ENCODE data around the gene CEACAM6.
"Not testable (repeated sequence)": the region's sequence is repeated elsewhere in the genome, so short reads cannot be mapped to it uniquely, and the experiment has no call there.

The CEACAM6 gene

GRCh38 chr19:41755328-41755913 is at the start of gene CEACAM6:
Gene CEACAM6 (plus strand): TSS chr19:41755530. CDS start chr19:41755639, 109 bp downstream.
- DNase-seq (ENCODE audit: low read depth) = no peak
- TF ChIP-seq, protein P1, sequence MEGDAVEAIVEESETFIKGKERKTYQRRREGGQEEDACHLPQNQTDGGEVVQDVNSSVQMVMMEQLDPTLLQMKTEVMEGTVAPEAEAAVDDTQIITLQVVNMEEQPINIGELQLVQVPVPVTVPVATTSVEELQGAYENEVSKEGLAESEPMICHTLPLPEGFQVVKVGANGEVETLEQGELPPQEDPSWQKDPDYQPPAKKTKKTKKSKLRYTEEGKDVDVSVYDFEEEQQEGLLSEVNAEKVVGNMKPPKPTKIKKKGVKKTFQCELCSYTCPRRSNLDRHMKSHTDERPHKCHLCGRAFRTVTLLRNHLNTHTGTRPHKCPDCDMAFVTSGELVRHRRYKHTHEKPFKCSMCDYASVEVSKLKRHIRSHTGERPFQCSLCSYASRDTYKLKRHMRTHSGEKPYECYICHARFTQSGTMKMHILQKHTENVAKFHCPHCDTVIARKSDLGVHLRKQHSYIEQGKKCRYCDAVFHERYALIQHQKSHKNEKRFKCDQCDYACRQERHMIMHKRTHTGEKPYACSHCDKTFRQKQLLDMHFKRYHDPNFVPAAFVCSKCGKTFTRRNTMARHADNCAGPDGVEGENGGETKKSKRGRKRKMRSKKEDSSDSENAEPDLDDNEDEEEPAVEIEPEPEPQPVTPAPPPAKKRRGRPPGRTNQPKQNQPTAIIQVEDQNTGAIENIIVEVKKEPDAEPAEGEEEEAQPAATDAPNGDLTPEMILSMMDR (conservative IDR thresholded peaks at IDR 0.05; ENCODE audit: low read depth, low read length) = no peak
- H3K4me3 ChIP-seq (ENCODE audit: low read length) = no peak within 1 kb of the TSS

DNA sequence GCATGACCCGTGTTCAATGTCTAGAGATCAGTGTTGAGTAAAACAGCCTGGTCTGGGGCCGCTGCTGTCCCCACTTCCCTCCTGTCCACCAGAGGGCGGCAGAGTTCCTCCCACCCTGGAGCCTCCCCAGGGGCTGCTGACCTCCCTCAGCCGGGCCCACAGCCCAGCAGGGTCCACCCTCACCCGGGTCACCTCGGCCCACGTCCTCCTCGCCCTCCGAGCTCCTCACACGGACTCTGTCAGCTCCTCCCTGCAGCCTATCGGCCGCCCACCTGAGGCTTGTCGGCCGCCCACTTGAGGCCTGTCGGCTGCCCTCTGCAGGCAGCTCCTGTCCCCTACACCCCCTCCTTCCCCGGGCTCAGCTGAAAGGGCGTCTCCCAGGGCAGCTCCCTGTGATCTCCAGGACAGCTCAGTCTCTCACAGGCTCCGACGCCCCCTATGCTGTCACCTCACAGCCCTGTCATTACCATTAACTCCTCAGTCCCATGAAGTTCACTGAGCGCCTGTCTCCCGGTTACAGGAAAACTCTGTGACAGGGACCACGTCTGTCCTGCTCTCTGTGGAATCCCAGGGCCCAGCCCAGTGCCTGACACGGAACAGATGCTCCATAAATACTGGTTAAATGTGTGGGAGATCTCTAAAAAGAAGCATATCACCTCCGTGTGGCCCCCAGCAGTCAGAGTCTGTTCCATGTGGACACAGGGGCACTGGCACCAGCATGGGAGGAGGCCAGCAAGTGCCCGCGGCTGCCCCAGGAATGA is 48.4 kb upstream of the CEACAM6 start:
- TF ChIP-seq, protein P1 (conservative IDR thresholded peaks at IDR 0.05; ENCODE audit: low read depth, low read length) = peak; percentile 63
- no peak overlapping the region for H3K4me3 ChIP-seq (ENCODE audit: low read length)
- DNase-seq (ENCODE audit: low read depth) = no peak

DNA sequence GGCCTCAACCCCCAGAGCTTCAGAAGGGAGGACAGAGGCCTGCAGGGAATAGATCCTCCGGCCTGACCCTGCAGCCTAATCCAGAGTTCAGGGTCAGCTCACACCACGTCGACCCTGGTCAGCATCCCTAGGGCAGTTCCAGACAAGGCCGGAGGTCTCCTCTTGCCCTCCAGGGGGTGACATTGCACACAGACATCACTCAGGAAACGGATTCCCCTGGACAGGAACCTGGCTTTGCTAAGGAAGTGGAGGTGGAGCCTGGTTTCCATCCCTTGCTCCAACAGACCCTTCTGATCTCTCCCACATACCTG is 47.9 kb upstream of the CEACAM6 start:
- H3K4me3 ChIP-seq (ENCODE audit: low read length) = no peak overlapping the region
- no peak for DNase-seq (ENCODE audit: low read depth)
- TF ChIP-seq, protein P1 (conservative IDR thresholded peaks at IDR 0.05; ENCODE audit: low read depth, low read length) = peak; percentile 10

DNA sequence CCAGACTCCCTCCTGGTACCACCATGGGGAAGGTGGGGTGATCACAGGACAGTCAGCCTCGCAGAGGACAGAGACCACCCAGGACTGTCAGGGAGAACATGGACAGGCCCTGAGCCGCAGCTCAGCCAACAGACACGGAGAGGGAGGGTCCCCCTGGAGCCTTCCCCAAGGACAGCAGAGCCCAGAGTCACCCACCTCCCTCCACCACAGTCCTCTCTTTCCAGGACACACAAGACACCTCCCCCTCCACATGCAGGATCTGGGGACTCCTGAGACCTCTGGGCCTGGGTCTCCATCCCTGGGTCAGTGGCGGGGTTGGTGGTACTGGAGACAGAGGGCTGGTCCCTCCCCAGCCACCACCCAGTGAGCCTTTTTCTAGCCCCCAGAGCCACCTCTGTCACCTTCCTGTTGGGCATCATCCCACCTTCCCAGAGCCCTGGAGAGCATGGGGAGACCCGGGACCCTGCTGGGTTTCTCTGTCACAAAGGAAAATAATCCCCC is 47.4 kb upstream of the CEACAM6 start:
- DNase-seq (ENCODE audit: low read depth) = no peak
- TF ChIP-seq, protein P1 (conservative IDR thresholded peaks at IDR 0.05; ENCODE audit: low read depth, low read length) = no peak
- H3K4me3 ChIP-seq (ENCODE audit: low read length) = no peak overlapping the region

DNA sequence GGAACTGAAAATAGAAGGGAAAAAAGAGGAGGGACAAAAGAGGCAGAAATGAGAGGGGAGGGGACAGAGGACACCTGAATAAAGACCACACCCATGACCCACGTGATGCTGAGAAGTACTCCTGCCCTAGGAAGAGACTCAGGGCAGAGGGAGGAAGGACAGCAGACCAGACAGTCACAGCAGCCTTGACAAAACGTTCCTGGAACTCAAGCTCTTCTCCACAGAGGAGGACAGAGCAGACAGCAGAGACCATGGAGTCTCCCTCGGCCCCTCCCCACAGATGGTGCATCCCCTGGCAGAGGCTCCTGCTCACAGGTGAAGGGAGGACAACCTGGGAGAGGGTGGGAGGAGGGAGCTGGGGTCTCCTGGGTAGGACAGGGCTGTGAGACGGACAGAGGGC is 46.8 kb upstream of the CEACAM6 start, which contains the start of gene CEACAM5:
CEACAM5 (plus strand) TSS at position 146 of the 400 bp plus-strand sequence; CDS start at position 252, 106 bp downstream.
- DNase-seq (ENCODE audit: low read depth) = no peak
- no peak within 1 kb of the TSS for H3K4me3 ChIP-seq (ENCODE audit: low read length)
- TF ChIP-seq, protein P1 (conservative IDR thresholded peaks at IDR 0.05; ENCODE audit: low read depth, low read length) = no peak

DNA sequence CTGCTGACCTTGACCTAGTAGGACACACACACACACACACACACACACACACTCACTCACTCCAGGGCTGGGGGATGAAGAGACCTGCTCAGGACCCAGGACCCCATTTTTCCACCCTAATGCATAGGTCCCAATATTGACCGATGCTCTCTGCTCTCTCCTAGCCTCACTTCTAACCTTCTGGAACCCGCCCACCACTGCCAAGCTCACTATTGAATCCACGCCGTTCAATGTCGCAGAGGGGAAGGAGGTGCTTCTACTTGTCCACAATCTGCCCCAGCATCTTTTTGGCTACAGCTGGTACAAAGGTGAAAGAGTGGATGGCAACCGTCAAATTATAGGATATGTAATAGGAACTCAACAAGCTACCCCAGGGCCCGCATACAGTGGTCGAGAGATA is 45.8 kb upstream of the CEACAM6 start:
- not testable (repeated sequence) for DNase-seq (ENCODE audit: low read depth); H3K4me3 ChIP-seq (ENCODE audit: low read length)

DNA sequence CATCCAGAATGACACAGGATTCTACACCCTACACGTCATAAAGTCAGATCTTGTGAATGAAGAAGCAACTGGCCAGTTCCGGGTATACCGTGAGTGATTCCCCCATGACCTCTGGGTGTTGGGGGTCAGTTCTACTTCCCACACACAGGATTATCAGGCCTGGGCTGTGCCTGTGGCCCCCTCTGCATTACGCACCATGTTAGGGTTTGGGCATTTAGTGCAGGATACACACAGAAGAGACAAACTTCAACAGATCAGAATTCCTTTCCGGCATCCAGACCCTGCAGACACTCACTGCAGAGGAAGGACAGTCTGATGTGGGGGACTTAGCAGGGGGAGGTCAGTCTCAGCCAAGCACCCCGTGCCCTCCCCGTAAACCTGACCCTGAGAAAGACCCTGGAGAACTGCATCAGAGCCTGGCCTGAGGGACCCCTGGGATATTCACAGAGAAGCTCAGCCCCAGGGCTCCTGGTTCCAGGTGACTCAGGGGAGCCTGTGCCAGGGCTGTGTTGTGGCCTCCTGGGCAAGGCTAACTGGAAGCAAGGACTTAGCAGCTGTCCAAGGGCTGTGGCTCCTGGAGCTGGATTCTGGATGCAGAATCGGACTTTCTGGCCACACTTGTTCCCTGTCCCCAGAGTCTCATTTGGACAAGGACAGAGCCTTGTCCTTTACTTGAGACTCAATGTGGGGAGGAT is 45.2 kb upstream of the CEACAM6 start:
- TF ChIP-seq, protein P1 (conservative IDR thresholded peaks at IDR 0.05; ENCODE audit: low read depth, low read length) = no peak
- no peak for DNase-seq (ENCODE audit: low read depth)
- no peak overlapping the region for H3K4me3 ChIP-seq (ENCODE audit: low read length)

Measured in retinal pigment epithelial cell (primary cell).